Gastrocnemius medialis (tissue), 4 donors: Measurements from ENCODE around the gene P2RX5. TPM values are rescaled to one million over a fixed set of nuclear protein-coding genes. Genes with fewer than 3 reads are reported as not detected.

ENCODE experiments used
- ATAC-seq, 2 donors: fragments of 150-250 bp; one replicate each; pipeline ENCODE4 v1.9.1; 2016
- DNase-seq, 2 donors: peaks; one replicate each; pipeline ENCODE4 v3.0.0-alpha.2; 2019
- H3K27ac ChIP-seq, 4 donors: fragments of 200-600 bp; sonication (generic); 1 replicate in 1 of 4; 2 replicates in 3 of 4; pipeline ENCODE4 v1.5.1; 2016 to 2018; ENCODE audit warnings: mild to moderate bottlenecking in 2 of 4, moderate library complexity in 1 of 4
- H3K27me3 ChIP-seq, 3 donors: fragments of 200-600 bp; sonication (generic) in 2 of 3; 1 replicate in 1 of 3; 2 replicates in 2 of 3; pipeline versions ENCODE4 v1.5.1 to v1.6.0; 2016 to 2019; ENCODE audit warnings: mild to moderate bottlenecking in 1 of 3, moderate library complexity in 1 of 3
- H3K36me3 ChIP-seq, 2 donors: fragments of 200-600 bp; sonication (generic) in 1 of 2; one replicate each; pipeline ENCODE4 v1.5.1; 2017 to 2018
- H3K4me1 ChIP-seq, 2 donors: fragments of 200-600 bp; sonication (generic) in 1 of 2; one replicate each; pipeline ENCODE4 v1.5.1; 2016 to 2017; ENCODE audit warnings: mild to moderate bottlenecking in 2 of 2
- H3K4me3 ChIP-seq, 4 donors: fragments of 200-600 bp; sonication (generic) in 3 of 4; 1 replicate in 1 of 4; 2 replicates in 3 of 4; pipeline ENCODE4 v1.5.1; 2016 to 2019; ENCODE audit warnings: mild to moderate bottlenecking in 2 of 4
- H3K9me3 ChIP-seq, 3 donors: fragments of 200-600 bp; sonication (generic) in 2 of 3; 1 replicate in 1 of 3; 2 replicates in 2 of 3; pipeline ENCODE4 v1.5.1; 2016 to 2019
- CTCF ChIP-seq, 5 experiments: fragments of 450-650 bp in 3 of 5; fragments of 200-600 bp in 2 of 5; sonication (generic) in 2 of 5; IDR thresholded peaks in 4 of 5; conservative IDR thresholded peaks in 1 of 5; 1 replicate in 4 of 5; 2 replicates in 1 of 5; pipeline ENCODE4 v1.5.1; 2016 to 2019; ENCODE audit warnings: antibody characterized with exemption in 5 of 5, mild to moderate bottlenecking in 3 of 5, moderate library complexity in 3 of 5
- POLR2A ChIP-seq, 2 donors: fragments of 450-650 bp; IDR thresholded peaks; one replicate each; pipeline ENCODE4 v1.6.1; 2017; ENCODE audit warnings: antibody characterized with exemption in 2 of 2, mild to moderate bottlenecking in 2 of 2, moderate library complexity in 2 of 2
- in situ Hi-C, 4 donors: fragments of 200-750 bp; cut with MboI; loops; one replicate each; pipeline versions ENCODE4 v1.15.0 to v1.8.0; 2017; ENCODE audit warnings: low sequenced_read_pairs in 4 of 4
- intact Hi-C: fragments of 100-400 bp; cut with DNase I; formaldehyde crosslinking; loops from one replicate; pipeline ENCODE4 v1.15.1; 2023; ENCODE audit warnings: low total_unique reads
- total RNA-seq, 4 donors: library from RNA; depleted of rRNA; stranded (reverse); fragments of >200 nt; gene quantifications; one replicate each; pipeline versions ENCODE4 v1.1.0 to v1.2.3, GENCODE V29; 2016

The P2RX5 gene
- total RNA-seq, 4 donors from 2014 or later = 12.3 to 52.9 (median 30.2) TPM

- Histone ChIP-seq H3K4me1 (no peaks in the 10 kb centered on the region), H3K4me3 (no peak overlapping the region), H3K9me3 (no peaks in the 10 kb centered on the region), H3K27me3 (no peaks in the 10 kb centered on the region), H3K36me3 (peaks cover 0 to 24% of the 10 kb centered on the region in 2 donors), H3K27ac (no peak overlapping the region)
- ATAC-seq (no peak), DNase-seq (no peak)
- in situ Hi-C loops (no loop called here), intact Hi-C loops (loop anchor here (5.0 kb wide), 2 partner anchors 43 to 148 kb away; partner anchors contain the start of gene HASPIN)
- TF ChIP-seq POLR2A (IDR thresholded peaks at IDR 0.05) (no peak), CTCF (IDR thresholded peaks at IDR 0.05 in 4 of 5, conservative IDR thresholded peaks at IDR 0.05 in 1 of 5) (no peak)
These were observed 16.3 kb downstream of the P2RX5 start for GRCh38 chr17:3679531-3680126.

DNA sequence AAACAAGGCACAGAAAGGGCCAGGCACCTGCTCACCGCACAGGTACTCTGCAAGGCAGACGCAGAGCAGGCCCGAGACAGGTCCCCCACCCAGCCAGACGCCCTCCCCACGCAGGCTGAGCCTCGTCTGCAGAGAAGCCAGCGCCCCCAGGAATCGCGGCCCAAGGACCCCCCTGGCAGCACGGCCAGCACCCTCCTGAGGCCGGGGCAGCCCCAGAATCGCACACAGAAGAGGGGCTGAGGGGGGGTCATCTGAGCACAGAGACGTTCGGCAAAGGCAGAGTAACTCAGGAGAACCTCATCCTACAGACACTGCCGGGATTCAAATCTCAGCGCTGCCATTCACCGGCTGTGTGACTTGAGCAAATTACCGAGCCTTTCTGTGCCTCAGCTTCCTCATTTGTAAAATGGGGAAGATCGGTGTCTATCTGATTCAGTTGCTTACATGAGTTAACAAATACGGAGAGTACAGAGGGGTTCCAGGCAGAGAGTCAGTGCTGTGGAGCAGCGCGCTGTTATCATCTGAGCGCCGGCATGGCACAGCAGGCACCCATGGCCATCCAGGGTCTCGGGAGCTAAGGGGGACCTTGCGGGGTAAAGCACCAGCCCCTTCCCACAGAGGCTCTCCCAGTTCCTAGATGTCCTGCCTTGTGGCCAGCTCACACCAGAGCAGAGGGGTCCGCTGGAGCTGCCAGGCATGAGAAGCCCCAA is 17.0 kb downstream of the P2RX5 start:
- no peaks in the 10 kb centered on the region for H3K27me3 ChIP-seq
- no peaks in the 10 kb centered on the region for H3K9me3 ChIP-seq
- intact Hi-C loops (no loop called here), in situ Hi-C loops (no loop called here)
- no peak for DNase-seq
- no peak for ATAC-seq
- peak overlapping the region in 2 of 4 donors; percentile 40 to 55 for H3K27ac ChIP-seq
- no peak overlapping the region for H3K4me3 ChIP-seq
- H3K4me1 ChIP-seq = no peaks in the 10 kb centered on the region
- TF ChIP-seq CTCF (IDR thresholded peaks at IDR 0.05 in 4 of 5, conservative IDR thresholded peaks at IDR 0.05 in 1 of 5) (no peak), POLR2A (IDR thresholded peaks at IDR 0.05) (no peak)
- H3K36me3 ChIP-seq = peaks cover 0 to 24% of the 10 kb centered on the region in 2 donors

DNA sequence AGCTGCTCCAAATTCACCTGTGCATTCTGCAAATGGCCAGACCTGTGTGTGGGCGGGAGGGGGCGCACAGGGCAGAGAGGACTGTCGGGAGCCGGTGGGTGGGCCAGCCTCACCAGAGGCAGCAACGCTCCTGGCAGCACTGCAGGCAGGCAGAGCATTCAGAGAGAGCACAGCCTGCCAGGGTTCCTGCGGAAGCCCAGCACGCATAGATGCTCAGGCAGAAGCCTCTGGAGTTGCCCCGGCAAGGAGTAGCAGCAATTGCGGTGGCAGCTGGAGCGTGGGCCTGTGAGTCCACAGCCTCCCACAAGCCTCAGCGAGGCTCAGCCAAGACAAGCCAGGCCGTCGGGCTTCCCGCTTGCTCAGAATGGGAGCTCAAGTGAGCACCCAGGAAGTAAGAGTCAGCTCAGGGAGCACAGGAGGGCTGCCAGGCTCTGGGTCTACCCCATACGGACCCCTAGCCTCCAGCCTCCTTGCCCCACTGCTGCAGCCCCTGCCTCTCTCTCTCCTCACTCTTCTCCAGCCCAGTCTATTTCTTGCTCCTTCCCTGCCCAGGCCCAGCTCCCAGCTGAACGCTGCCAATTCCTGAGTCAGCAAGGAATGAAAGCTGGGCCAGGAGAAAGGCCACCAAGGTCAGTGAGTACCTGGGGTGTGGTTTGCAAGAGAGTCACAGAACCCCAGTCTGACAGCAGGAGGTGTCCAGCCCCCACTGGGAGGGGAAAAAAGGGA is 17.7 kb downstream of the P2RX5 start:
- in situ Hi-C loops = no loop called here
- ATAC-seq (peak in 1 of 2 donors; percentile 48), DNase-seq (peak in 1 of 2 donors; percentile 43)
- Histone ChIP-seq H3K27ac (peak overlapping the region in 2 of 4 donors; percentile 40 to 55), H3K4me3 (no peak overlapping the region), H3K36me3 (peaks cover 0 to 24% of the 10 kb centered on the region in 2 donors), H3K9me3 (no peaks in the 10 kb centered on the region), H3K4me1 (no peaks in the 10 kb centered on the region), H3K27me3 (no peaks in the 10 kb centered on the region)
- TF ChIP-seq CTCF (IDR thresholded peaks at IDR 0.05 in 4 of 5, conservative IDR thresholded peaks at IDR 0.05 in 1 of 5) (no peak), POLR2A (IDR thresholded peaks at IDR 0.05) (no peak)
- intact Hi-C loops = no loop called here

- peaks cover 0 to 15% of the 10 kb centered on the region in 2 donors for H3K36me3 ChIP-seq
- DNase-seq (no peak), ATAC-seq (no peak)
- H3K27me3 ChIP-seq = no peaks in the 10 kb centered on the region
- H3K27ac ChIP-seq = no peak overlapping the region
- intact Hi-C loops (no loop called here), in situ Hi-C loops (no loop called here)
- H3K4me3 ChIP-seq = no peak overlapping the region
- no peaks in the 10 kb centered on the region for H3K4me1 ChIP-seq
- TF ChIP-seq CTCF (IDR thresholded peaks at IDR 0.05 in 4 of 5, conservative IDR thresholded peaks at IDR 0.05 in 1 of 5) (no peak), POLR2A (IDR thresholded peaks at IDR 0.05) (no peak)
- H3K9me3 ChIP-seq = no peaks in the 10 kb centered on the region
These were observed 20.1 kb downstream of the P2RX5 start for GRCh38 chr17:3675886-3676285.
